Measurements from ENCODE around the gene DPP4.

DNA sequence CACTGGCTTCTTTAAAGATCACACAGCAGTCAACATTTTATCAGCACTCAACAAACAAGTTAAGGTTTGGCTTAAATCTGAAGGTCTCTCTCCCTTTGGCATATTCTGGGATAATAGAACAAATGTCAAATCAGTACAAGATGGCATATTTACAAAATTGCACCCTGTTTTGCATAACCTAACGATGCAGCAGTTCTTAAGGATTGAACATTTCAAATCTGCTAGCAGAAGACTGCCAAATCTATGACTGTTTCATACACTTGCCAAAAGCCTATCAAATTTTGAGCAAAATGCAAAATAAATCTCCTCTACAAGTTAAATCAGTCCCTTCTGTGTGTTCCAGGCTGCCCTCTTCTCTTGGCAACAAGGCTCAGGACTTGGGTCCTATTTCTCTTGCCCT lies 73.6 kb downstream of the DPP4 start:
- TF ChIP-seq, protein P1, sequence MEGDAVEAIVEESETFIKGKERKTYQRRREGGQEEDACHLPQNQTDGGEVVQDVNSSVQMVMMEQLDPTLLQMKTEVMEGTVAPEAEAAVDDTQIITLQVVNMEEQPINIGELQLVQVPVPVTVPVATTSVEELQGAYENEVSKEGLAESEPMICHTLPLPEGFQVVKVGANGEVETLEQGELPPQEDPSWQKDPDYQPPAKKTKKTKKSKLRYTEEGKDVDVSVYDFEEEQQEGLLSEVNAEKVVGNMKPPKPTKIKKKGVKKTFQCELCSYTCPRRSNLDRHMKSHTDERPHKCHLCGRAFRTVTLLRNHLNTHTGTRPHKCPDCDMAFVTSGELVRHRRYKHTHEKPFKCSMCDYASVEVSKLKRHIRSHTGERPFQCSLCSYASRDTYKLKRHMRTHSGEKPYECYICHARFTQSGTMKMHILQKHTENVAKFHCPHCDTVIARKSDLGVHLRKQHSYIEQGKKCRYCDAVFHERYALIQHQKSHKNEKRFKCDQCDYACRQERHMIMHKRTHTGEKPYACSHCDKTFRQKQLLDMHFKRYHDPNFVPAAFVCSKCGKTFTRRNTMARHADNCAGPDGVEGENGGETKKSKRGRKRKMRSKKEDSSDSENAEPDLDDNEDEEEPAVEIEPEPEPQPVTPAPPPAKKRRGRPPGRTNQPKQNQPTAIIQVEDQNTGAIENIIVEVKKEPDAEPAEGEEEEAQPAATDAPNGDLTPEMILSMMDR (IDR thresholded peaks at IDR 0.05), result no peak
- TF ChIP-seq EP300 (IDR thresholded peaks at IDR 0.05), result no peak
- no peak for TF ChIP-seq POLR2A (IDR thresholded peaks at IDR 0.05)
